ENCODE data around the gene FILIP1.

FILIP1 gene, protein sequence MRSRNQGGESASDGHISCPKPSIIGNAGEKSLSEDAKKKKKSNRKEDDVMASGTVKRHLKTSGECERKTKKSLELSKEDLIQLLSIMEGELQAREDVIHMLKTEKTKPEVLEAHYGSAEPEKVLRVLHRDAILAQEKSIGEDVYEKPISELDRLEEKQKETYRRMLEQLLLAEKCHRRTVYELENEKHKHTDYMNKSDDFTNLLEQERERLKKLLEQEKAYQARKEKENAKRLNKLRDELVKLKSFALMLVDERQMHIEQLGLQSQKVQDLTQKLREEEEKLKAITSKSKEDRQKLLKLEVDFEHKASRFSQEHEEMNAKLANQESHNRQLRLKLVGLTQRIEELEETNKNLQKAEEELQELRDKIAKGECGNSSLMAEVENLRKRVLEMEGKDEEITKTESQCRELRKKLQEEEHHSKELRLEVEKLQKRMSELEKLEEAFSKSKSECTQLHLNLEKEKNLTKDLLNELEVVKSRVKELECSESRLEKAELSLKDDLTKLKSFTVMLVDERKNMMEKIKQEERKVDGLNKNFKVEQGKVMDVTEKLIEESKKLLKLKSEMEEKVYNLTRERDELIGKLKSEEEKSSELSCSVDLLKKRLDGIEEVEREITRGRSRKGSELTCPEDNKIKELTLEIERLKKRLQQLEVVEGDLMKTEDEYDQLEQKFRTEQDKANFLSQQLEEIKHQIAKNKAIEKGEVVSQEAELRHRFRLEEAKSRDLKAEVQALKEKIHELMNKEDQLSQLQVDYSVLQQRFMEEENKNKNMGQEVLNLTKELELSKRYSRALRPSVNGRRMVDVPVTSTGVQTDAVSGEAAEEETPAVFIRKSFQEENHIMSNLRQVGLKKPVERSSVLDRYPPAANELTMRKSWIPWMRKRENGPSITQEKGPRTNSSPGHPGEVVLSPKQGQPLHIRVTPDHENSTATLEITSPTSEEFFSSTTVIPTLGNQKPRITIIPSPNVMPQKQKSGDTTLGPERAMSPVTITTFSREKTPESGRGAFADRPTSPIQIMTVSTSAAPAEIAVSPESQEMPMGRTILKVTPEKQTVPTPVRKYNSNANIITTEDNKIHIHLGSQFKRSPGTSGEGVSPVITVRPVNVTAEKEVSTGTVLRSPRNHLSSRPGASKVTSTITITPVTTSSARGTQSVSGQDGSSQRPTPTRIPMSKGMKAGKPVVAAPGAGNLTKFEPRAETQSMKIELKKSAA (N-terminal part only)

GRCh38 chr6:75493400-75494064, at the start of gene FILIP1:
TSS of gene FILIP1 (minus strand) at chr6:75493800. CDS start at chr6:75414972, 78,828 bp downstream.
- DNase-seq (ENCODE audit: low spot score), result no peak

DNA sequence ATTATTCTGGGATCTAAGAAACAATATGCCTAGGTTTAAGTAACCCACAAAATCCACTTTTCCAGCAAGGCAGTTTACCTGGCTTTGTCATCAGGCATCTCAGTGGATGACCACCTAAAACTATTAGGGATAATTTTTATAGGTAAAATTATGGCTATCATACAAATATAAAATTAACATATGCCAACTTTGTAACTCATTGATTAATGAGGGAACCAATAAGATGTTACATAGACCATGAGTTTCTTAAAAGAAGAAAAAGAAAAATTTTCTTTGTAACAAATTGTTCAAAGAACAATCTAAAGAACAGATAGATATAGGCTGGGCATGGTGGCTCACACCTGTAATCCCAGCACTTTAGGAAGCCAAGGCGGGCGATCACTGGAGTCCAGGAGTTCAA, 49.7 kb upstream of the FILIP1 start:
- DNase-seq (ENCODE audit: low spot score), result no peak

DNA sequence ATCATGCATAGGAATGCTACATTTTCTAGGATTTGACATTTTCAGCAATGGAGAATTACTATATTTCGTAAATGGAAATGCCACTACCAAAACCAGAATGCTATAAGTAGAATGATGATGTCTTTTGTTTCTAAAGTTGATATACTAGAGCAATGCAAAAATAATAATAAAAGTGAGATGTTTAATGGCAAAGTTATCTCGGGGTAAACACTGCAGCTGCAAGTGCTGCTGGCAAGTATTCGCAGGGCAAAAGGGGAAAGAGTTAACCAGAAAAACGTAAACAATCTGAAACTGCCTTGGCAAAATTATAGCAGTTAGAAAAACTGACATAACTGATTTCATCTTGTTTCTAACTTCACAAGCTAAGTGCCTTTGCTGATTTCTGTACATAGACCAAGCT, 45.5 kb upstream of the FILIP1 start:
- no peak for DNase-seq (ENCODE audit: low spot score)

- no peak for DNase-seq (ENCODE audit: low spot score)
Measured at GRCh38 chr6:75532521-75532920, 38.9 kb upstream of the FILIP1 start.

GRCh38 chr6:75531174-75531573, 37.6 kb upstream of the FILIP1 start:
- peak; percentile 42 for DNase-seq (ENCODE audit: low spot score)

DNA sequence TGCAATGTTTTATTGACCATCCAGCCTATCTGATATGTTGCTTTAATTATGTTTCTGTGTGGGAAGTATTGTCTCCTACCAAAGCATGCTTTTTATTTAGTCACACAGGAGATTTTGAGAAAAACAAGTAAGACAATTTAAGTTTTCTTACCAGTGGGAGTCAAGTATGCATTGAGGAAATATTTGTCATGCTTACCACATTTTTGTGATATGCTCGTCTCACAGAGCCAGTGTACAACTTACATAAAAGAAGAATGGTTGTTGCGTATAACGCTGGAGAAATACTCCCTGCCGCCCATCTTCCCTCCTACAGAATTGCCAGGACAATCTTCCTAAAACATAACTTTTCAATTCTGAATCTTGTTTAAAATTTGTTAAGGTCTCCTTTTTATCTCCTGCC, 37.1 kb upstream of the FILIP1 start:
- DNase-seq (ENCODE audit: low spot score), result no peak

GRCh38 chr6:75528423-75528822, 34.8 kb upstream of the FILIP1 start:
- no peak for DNase-seq (ENCODE audit: low spot score)

DNA sequence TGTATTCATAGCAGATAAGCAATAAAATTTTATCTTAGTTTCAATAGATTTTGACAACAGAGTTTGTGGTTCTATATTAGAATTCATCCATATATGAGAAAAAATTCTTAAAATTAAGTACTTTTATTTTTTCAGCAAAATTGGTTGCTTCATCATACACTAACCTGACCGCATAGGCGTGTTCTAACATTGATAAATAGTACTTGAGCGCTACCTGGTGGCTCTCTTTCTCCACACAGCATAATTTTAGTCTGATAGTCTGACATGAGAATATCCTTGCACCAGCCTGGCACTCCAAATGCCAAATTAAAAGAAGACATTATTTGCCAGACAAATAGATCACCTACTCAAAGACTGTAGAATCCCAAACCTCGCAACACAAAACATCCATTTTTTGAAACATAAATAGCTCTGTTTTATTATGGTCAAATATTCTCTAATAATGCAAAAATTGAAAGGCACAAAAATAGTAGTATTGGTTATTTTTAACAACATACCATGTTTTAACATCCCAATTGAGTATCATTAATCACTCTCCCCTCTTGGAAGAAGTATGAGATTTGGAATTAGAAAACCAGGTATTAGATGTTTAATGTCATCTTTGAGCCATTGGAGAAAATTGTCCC, 33.0 kb upstream of the FILIP1 start:
- DNase-seq (ENCODE audit: low spot score), result peak; percentile 80

GRCh38 chr6:75525682-75526081, 32.1 kb upstream of the FILIP1 start:
- no peak for DNase-seq (ENCODE audit: low spot score)

DNA sequence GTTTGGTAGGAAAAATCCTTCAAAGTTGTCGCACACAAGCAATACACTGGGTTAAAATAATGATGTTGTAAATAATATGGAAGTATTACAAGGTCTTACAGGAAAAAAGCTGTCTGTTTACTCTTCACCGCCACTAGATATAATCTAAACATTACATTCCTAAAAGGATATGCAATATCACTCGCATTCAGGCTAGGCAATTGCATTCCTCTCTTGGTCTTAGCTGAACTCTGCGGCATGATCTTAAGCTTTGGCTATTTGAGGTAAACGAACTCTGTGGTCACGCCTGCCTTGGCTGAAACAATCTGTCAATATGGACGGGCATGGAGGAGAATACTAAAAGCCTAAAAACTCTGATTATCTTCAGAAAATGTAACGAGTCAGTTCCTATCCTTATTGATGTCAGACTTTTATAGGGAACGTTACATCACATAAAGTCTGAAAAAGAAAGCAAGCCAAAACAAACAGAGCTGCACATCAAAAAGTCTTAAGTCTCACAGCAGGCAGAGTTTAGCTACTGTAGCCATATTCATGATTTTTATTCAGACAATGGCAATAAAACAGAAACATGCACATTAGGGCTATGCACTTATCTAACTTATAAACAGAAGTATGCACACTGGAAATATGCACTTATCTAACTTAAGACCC, 30.8 kb upstream of the FILIP1 start:
- peak; percentile 75 for DNase-seq (ENCODE audit: low spot score)

DNA sequence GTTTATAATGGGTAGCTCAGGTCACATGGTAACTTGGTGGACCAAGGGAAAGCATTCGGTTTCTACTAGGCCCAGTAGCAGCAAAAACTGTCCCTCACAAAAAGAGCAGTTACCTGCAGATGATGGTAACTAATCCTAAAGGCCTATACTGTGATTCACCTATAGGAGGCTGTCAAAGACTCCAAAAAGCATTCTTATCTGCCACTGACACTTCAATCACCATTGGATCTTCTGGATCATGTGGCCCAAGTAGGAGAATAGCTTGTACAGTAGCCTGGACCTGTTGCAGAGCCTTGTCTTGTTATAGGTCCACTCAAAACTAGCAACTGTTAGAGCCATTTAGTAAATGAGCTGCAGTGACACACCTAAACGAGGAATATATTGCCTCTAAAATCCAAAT, 23.2 kb upstream of the FILIP1 start:
- no peak for DNase-seq (ENCODE audit: low spot score)

DNA sequence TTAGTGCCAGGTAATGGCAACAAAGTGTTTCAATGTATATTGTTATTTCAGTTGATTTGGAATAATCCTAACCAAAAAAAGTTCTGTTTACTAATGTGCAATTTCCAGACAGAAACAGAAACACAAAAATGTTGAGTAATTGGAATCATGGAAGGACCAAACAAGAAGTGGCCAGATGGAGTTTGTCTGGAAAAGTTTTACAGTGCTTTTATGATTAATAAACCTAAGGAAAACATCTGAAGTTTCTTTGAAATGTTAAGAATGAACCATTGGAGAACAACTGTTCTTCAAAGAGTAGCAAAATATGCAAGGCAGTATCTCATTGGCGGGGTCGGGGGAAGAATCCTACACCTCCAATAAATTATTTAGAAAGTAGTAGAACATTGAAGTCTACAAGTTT, 19.0 kb upstream of the FILIP1 start:
- DNase-seq (ENCODE audit: low spot score), result no peak

GRCh38 chr6:75505424-75505823, 11.8 kb upstream of the FILIP1 start:
- no peak for DNase-seq (ENCODE audit: low spot score)

- no peak for DNase-seq (ENCODE audit: low spot score)
Measured at GRCh38 chr6:75504465-75505222, 11.0 kb upstream of the FILIP1 start.

GRCh38 chr6:75503291-75503690, 9.7 kb upstream of the FILIP1 start:
- DNase-seq (ENCODE audit: low spot score), result no peak

GRCh38 chr6:75502884-75503283, 9.3 kb upstream of the FILIP1 start:
- DNase-seq (ENCODE audit: low spot score), result no peak

GRCh38 chr6:75501756-75502155, 8.2 kb upstream of the FILIP1 start:
- DNase-seq (ENCODE audit: low spot score), result no peak

DNA sequence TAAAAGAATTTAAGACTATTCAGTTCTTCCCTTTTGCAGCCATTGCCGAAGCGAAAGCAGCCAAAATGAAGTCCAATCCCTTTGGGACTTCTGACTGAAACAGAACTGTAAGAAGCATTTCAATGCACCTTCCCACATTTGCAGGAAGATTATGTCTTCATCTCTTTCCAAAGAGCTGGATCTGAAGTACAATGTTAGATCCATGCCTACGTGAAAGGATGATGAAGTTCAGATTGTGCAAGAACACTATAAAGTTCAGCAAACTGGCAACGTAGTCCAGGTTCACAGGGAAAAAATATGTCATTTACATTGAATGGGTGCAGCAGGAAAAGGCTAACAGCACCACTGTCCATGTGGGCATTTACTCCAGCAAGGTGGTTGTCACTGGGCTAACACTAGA, 6.0 kb upstream of the FILIP1 start:
- no peak for DNase-seq (ENCODE audit: low spot score)

GRCh38 chr6:75498862-75499261, 5.3 kb upstream of the FILIP1 start:
- DNase-seq (ENCODE audit: low spot score), result no peak

GRCh38 chr6:75497994-75498393, 4.4 kb upstream of the FILIP1 start:
- DNase-seq (ENCODE audit: low spot score), result no peak
